NCI-H1436 (cell line): ENCODE results near the gene ZNF385B.
"Not testable (repeated sequence)": the region's sequence is repeated elsewhere in the genome, so short reads cannot be mapped to it uniquely, and the experiment has no call there.

Experiments
- DNase-seq: peaks from one replicate; lab custom pipeline; 2025; lab: John Stamatoyannopoulos, UW

Gene ZNF385B

DNA sequence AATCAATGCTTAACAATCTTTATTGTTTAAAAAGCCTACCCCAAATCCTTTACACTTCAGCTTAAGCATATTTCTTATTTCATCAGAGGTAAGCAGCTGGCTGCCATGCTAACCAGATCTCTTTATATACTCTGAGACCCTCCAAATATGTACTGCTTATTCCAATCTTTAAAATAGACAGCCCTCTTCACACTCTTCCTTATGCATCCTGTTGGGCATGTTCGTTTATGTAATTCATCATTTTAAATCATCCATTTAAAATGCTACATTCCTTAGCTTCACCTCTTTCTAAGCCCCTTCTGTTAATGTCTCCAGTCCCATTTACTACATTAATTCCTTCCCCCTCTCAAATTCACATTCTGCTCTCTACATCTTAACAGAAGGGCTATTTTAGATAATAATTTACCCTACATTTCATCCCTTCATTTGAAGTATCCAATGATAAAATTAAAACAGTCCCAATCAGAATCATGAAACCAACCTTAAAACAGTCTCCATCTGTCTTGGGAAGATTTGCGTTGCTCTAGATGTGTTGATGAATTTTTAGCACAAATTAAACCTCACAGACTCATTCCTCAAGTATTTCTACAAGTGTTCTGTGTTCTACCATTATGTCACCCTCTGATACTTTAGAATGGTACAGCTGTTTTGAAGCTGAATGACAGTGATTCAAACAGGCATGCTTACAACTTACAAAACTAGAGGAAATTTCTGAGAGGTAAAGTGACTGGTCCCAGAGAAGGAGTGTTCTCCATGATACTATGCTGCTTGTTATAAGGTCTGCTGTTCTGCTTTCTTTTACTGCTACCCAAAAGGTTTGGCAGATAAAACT is 59.1 kb downstream of the ZNF385B start:
- no peak for DNase-seq

DNA sequence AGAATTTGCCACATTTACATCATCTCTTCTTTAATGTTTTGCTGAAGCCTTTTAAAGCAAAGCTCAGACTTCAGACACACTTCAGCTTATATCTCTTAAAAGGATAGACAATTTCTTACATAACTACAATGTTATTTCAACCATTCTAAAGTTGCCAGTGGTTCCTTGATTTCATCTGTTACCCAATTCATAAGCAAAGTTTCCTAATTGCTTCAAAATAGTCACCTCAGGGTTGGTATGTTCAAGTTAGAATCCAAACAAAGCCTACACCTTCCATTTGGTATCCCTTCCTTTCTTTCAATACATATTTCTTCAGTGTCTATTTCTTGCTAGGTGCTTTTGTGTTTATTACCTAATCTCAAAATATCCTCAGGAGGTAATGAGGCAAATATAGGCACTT is 60.6 kb downstream of the ZNF385B start:
- DNase-seq = no peak

DNA sequence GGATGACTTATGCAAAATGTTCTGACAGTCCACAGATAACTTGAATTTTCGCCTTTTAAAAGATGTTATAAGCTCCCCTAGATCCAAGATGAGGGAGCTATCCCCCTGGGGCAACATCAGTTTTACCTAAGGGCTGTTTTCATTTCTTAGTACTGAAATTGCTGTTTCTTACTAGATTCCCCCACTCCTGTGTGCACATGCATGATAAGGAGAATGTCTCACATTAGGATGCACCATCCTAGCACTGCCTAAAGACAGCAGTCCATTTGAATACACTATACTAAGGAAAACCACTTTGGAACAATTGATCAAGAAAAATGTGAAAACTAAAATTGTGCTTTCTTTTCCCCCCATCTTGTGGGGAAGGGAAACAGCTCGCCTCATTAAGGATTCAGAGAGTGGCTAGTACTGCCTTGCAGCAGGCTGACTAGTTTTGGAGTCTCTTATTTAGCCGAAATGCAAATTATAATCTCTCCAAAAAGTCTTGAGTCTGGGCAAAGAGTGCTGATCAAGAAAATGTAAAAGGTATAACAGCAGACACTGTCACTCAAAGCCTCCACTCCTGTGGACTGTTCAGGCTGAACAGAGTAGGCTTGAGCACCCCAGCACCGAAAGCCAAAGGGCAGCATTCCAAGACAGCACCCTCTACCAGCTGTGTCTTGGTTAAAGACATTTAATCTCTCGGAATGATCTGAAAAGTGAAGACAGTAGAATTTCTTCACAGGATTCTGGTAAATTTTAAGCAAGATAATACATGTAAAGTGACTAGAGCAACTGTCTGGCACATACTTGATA is 65.0 kb downstream of the ZNF385B start:
- DNase-seq = no peak

DNA sequence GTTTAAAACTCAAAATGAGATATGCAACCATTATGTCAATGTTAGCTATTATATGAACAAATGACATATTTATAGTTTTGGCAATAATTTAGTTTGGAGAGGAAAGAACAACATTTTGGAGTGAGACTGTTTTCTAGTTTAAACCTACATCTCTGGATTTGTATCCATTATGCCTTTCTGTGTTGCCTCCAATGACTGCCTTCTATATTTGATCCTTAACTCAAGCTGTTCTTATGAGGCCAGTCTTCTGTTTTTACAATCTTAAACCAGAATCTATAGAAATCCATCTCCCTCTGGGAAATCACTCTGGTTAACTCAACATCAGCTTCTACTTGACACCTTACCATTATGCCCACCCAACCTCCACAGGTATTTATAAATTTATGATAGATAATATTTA is 67.5 kb downstream of the ZNF385B start:
- DNase-seq = no peak

DNA sequence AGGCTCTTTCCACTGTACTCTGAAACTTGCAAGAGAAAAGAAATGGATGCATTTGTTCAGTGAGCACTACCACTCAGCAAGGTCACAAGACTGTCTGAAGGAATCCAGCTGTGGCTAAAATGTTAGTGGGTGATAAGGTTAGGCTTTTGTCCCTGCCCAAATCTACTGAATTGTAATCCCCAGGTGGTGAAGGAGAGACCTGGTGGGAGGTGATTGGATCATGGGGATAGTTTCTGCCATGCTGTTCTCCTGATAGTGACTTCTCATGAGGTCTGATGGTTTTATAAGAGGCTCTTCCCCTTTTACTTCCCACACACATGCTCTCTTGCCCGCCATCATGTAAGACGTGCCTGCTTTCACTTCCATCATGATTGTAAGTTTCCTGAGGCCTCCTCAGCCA is 68.2 kb downstream of the ZNF385B start:
- DNase-seq = no peak

DNA sequence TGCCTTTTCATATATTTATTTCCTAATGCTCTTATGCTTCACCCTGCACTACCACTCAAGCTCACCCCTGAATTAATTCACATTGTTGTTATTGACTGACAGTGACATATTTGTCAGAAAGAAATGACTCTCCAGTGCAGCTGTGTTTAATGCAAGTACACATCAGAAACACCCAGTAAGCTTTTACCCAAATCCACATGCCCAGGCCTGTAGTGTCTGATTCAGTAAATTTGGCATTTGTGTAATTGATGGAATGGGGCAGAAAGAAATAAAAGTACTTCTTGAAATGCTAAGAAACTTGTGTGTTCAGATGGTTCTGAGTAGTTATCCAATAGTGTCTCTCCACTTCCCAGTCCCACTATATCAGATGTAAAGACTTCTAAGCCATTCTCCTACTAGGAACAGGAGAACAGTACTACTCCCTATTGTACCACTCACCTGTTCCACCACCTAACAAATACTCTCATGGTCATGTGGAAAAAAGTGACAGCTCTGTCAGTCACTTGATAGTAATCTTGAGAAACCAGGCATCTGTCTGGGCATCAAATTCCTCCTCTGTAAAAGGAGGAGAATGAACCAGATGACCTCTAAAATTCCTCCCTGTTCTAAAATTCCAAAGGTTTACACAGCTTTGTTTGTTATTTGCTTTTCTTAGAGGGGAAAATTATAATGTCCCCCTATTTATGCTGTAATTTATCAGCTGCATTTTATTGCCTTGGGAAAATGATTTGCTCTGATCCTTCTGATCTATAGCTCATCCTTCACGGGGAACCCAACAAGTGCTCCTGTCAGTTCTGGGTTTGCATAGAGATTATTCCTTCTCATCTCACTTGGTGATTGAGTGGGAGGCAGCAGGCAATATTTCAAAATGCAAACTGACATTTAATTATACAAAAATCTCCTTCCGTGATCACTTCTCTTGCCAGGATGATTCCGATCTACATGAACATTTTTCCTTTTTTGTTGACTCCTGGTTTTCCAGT is 70.9 kb downstream of the ZNF385B start:
- DNase-seq = no peak

- DNase-seq = no peak
These were observed 73.3 kb downstream of the ZNF385B start for GRCh38 chr2:179788104-179788503.

DNA sequence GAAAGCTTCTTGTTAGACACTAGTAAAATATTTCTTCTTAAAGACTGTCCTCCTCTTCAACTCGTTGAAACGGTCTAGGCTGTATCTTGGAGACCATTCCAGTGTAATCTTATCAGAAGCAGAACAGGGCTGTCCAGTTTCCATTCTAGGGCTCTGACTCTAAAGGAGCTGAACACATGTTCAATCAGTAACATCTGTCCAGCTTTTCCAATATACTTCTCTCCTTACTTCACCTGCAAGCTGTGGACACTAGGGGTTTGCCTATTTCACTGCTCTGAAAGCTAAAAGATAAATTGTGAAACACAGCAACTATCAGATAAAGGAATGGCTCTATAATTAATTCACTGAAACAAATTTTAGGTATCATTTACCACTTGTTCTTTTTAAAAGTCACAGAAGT is 73.8 kb downstream of the ZNF385B start:
- no peak for DNase-seq

DNA sequence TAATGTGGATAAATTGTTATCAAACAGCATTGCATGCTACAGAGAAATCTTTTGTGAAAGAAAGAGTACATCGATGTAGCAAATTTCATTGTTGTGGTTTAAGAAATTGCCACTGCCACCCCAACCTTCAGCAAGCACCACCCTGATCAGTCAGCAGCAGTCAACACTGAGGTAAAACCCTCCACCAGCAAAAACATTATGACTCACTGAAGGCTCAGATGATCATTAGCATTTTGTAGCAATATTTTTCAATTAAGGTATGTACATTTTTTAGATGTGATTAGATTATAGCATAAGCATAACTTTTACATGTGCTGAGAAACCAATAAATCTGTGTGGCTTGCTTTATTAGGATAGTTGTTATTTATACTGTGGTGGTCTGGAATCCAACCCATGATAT is 75.5 kb downstream of the ZNF385B start:
- DNase-seq = no peak

DNA sequence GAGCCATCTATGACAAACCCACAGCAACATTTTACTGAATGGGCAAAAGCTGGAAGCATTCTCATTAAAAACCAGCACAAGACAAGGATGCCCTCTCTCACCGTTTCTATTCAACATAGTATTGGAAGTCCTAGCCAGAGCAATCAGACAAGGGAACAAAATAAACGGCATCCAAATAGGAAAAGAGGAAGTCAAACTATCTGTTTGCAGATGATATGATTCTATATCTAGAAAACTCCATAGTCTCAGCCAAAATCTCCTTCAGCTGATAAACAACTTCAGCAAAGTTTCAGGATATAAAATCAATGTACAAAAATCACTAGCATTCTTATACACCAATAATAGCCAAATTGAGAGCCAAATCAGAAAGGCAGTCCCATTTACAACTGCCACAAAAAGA is 79.1 kb downstream of the ZNF385B start:
- DNase-seq = not testable (repeated sequence)

GRCh38 chr2:179773986-179774385 is 87.4 kb downstream of the ZNF385B start:
- no peak for DNase-seq

DNA sequence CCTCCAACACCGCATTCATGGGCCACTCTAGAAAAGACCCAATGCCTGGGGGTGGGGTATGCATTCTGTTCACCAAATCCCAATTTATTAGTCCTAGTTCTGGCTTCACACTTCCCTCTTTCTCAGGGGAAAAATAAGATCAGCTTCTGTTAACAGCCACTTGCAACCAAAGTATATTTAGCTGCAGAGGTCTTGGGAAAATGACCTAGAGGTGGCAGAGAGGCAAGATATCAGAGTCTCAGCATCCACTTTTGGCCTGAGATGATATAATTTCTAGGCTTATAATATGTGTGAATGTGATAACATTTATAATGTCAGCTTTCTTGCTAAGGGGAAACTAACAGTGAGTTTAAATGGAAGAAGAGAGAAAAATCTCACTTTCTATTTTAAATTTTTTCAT is 89.1 kb downstream of the ZNF385B start:
- no peak for DNase-seq

GRCh38 chr2:179771791-179772190 is 89.6 kb downstream of the ZNF385B start:
- DNase-seq = no peak

- no peak for DNase-seq
These were observed 91.4 kb downstream of the ZNF385B start for GRCh38 chr2:179770029-179770428.

GRCh38 chr2:179769323-179769722 is 92.1 kb downstream of the ZNF385B start:
- no peak for DNase-seq

GRCh38 chr2:179768765-179769164 is 92.6 kb downstream of the ZNF385B start:
- DNase-seq = no peak

- no peak for DNase-seq
These were observed 95.7 kb downstream of the ZNF385B start for GRCh38 chr2:179765666-179766065.

- DNase-seq = no peak
These were observed 96.7 kb downstream of the ZNF385B start for GRCh38 chr2:179764710-179765109.

DNA sequence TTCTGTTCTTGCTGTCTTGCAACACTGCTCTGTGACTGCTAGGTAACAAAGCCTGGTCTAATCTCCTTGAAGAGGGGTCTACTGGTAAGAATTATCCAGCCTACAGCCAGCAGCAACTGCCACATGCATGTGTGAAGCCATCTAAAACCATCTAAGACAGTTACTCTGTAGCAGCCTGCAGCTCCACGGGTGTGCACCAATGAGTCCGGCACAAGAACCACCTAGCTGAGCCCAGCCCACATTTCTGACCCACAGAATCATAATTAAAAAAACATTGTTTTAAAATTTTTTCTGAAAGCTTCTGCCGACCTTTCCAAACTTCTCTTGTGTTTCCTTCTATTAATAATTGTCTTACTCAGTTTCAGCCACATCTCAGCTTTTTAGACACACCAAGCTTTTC is 102.8 kb downstream of the ZNF385B start:
- DNase-seq = no peak

DNA sequence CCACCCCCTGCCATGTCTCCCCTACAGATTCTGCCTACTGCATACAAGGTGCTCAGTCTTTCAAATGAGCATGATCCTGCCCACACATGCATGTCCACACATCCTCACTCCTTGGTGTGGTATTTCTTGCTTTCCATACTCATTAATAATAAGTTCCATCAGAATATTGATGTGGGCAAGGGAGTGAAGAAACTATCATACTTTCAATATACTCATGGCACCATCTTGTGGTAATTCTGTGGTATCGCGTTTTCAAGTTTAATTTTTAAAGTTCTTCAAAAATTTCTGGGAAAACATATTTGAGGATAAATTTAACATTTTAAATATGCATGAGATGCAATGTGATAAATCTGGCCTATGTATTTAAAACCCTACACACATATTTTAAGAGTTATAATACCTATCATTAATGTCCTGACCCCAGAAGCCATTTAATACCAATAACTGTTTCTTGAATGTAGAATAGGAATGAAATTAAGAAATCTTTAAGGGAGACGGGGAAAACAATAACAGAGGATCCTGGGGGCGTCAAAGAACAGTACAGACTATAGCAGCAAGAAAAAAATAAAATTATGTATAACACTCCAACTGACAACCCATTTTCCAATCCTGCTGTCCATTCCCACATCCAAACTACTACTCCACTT is 110.1 kb downstream of the ZNF385B start:
- peak; percentile 38 for DNase-seq

GRCh38 chr2:179749210-179749609 is 112.2 kb downstream of the ZNF385B start:
- DNase-seq = no peak

DNA sequence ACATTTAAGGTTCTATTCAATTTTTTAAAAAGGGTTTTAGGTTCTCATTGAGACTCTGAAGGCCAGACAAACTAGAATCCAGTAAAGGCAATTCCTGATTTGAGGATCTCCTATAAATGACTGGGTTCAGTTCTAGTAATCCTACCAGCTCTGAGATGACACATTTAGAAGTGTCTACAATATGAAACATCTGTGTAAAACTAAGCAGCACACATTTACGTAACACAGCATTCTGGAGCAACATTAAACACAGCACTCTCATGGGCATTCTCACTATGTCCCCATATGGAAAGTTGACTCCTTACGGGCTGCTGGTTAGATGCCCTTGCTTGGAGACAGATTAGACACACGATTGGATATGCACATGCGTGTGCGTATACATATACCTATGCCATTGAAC is 114.4 kb downstream of the ZNF385B start:
- no peak for DNase-seq
